Progenitor cell of endocrine pancreas (in vitro differentiated cells): Measurements from ENCODE around the gene ZGPAT. TPM values are rescaled to one million over a fixed set of nuclear protein-coding genes. Genes with fewer than 3 reads are reported as not detected.

Source experiments
- DNase-seq: peaks from one replicate; pipeline ENCODE4 v3.0.0; 2021; ENCODE audit warnings: low spot score; ENCODE audit not compliant: unreplicated experiment
- H3K27ac Mint-ChIP-seq: 2 replicates; pipeline ENCODE4 v1.8.0; 2021; ENCODE audit warnings: mild to moderate bottlenecking, moderate library complexity, mixed read lengths
- H3K27me3 Mint-ChIP-seq: 2 replicates; pipeline ENCODE4 v1.8.0; 2021; ENCODE audit warnings: mixed read lengths
- H3K36me3 Mint-ChIP-seq: 2 replicates; pipeline ENCODE4 v1.8.0; 2022; ENCODE audit warnings: mixed read lengths; ENCODE audit not compliant: insufficient read depth
- H3K4me1 Mint-ChIP-seq: 2 replicates; pipeline ENCODE4 v1.8.0; 2021; ENCODE audit warnings: low read depth, mixed read lengths
- H3K4me3 Mint-ChIP-seq: 2 replicates; pipeline ENCODE4 v1.8.0; 2021; ENCODE audit warnings: low read depth, mild to moderate bottlenecking, moderate library complexity, mixed read lengths
- H3K9me3 Mint-ChIP-seq: 2 replicates; pipeline ENCODE4 v1.8.0; 2021; ENCODE audit warnings: low read depth, mixed read lengths
- CTCF ChIP-seq: fragments of 200-600 bp; sonication (generic); IDR thresholded peaks from one replicate; pipeline ENCODE4 v1.5.0; 2021; ENCODE audit warnings: antibody characterized with exemption, mild to moderate bottlenecking; ENCODE audit not compliant: unreplicated experiment
- total RNA-seq: library from RNA; stranded (reverse); gene quantifications from 2 replicates; pipeline ENCODE4 v1.2.1, GENCODE V29; 2021

Gene ZGPAT
- total RNA-seq, 1 donor from 2014 or later: 38.5 TPM

GRCh38 chr20:63702036-63702665 is 5.7 kb upstream of the ZGPAT start:
- no peak overlapping the region for H3K4me3 Mint-ChIP-seq

GRCh38 chr20:63702751-63703470 is 4.9 kb upstream of the ZGPAT start:
- Mint-ChIP-seq H3K9me3 (no peaks in the 10 kb centered on the region), H3K27me3 (no peaks in the 10 kb centered on the region), H3K4me1 (peaks cover 5% of the 10 kb centered on the region), H3K36me3 (peaks cover 4% of the 10 kb centered on the region), H3K4me3 (no peak overlapping the region), H3K27ac (no peak overlapping the region)
- no peak for DNase-seq
- TF ChIP-seq CTCF: no peak

More at GRCh38 chr20:63702036-63702665, 5.7 kb upstream of the ZGPAT start:
- no peak for DNase-seq
- no peak overlapping the region for H3K27ac Mint-ChIP-seq
- no peaks in the 10 kb centered on the region for H3K27me3 Mint-ChIP-seq
- no peaks in the 10 kb centered on the region for H3K9me3 Mint-ChIP-seq
- no peak for TF ChIP-seq CTCF
- peaks cover 4% of the 10 kb centered on the region for H3K36me3 Mint-ChIP-seq
- peaks cover 5% of the 10 kb centered on the region for H3K4me1 Mint-ChIP-seq

- Mint-ChIP-seq H3K4me3 (no peak overlapping the region), H3K9me3 (no peaks in the 10 kb centered on the region), H3K4me1 (peaks cover 6% of the 10 kb centered on the region), H3K27me3 (no peaks in the 10 kb centered on the region), H3K36me3 (peaks cover 5% of the 10 kb centered on the region), H3K27ac (no peak overlapping the region)
- no peak for DNase-seq
- TF ChIP-seq CTCF: no peak
Observed at GRCh38 chr20:63703471-63703975, 4.3 kb upstream of the ZGPAT start.

GRCh38 chr20:63703976-63704748 is 3.7 kb upstream of the ZGPAT start:
- Mint-ChIP-seq H3K27ac (no peak overlapping the region), H3K9me3 (no peaks in the 10 kb centered on the region), H3K36me3 (peaks cover 8% of the 10 kb centered on the region), H3K4me1 (peaks cover 9% of the 10 kb centered on the region), H3K27me3 (no peaks in the 10 kb centered on the region), H3K4me3 (no peak overlapping the region)
- no peak for TF ChIP-seq CTCF
- no peak for DNase-seq

- H3K4me1 Mint-ChIP-seq: peaks cover 9% of the 10 kb centered on the region
- no peaks in the 10 kb centered on the region for H3K9me3 Mint-ChIP-seq
- no peaks in the 10 kb centered on the region for H3K27me3 Mint-ChIP-seq
- H3K4me3 Mint-ChIP-seq: no peak overlapping the region
- TF ChIP-seq CTCF: no peak
- DNase-seq: no peak
- H3K27ac Mint-ChIP-seq: no peak overlapping the region
- peaks cover 8% of the 10 kb centered on the region for H3K36me3 Mint-ChIP-seq
Observed at GRCh38 chr20:63704749-63705117, 3.1 kb upstream of the ZGPAT start.
